DOHH2 (cell line): Measurements from ENCODE around the gene RNF150.

Experiments
- H3F3A ChIP-seq: fragments of 200-600 bp; sonication (generic), shearing (Covaris generic); 2 replicates; pipeline ENCODE4 v1.6.0; 2016; ENCODE audit warnings: antibody characterized with exemption, mild to moderate bottlenecking; ENCODE audit not compliant: control insufficient read depth, insufficient read depth
- H3K27ac ChIP-seq: fragments of 200-600 bp; sonication (generic); 2 replicates; pipeline ENCODE4 v1.5.1; 2014; ENCODE audit warnings: low read depth, mild to moderate bottlenecking, low read length, moderate library complexity
- H3K27me3 ChIP-seq: fragments of 200-600 bp; sonication (generic); 2 replicates; pipeline ENCODE4 v1.6.1; 2014; ENCODE audit warnings: mild to moderate bottlenecking, low read length, mixed read lengths; ENCODE audit not compliant: control insufficient read depth
- H3K36me3 ChIP-seq: fragments of 200-600 bp; sonication (generic); 2 replicates; pipeline ENCODE4 v1.6.1; 2014; ENCODE audit warnings: mild to moderate bottlenecking, low read length, moderate library complexity, mixed read lengths; ENCODE audit not compliant: control insufficient read depth
- H3K4me1 ChIP-seq: fragments of 200-600 bp; sonication (generic); 2 replicates; pipeline ENCODE4 v1.6.1; 2014; ENCODE audit warnings: mild to moderate bottlenecking, low read length, mixed read lengths; ENCODE audit not compliant: control insufficient read depth
- H3K4me2 ChIP-seq: fragments of 200-600 bp; sonication (generic); 2 replicates; pipeline ENCODE4 v1.6.0; 2014; ENCODE audit warnings: mild to moderate bottlenecking, low read length, moderate library complexity
- H3K4me3 ChIP-seq: fragments of 200-600 bp; sonication (generic); 2 replicates; pipeline ENCODE4 v1.5.1; 2014; ENCODE audit warnings: mild to moderate bottlenecking, low read length, mixed read lengths
- H3K79me2 ChIP-seq: fragments of 200-600 bp; sonication (generic); 2 replicates; pipeline ENCODE4 v1.6.1; 2014; ENCODE audit warnings: mild to moderate bottlenecking, low read length, mixed read lengths; ENCODE audit not compliant: control insufficient read depth
- H3K9me2 ChIP-seq: fragments of 200-600 bp; sonication (generic); replicated peaks from 2 replicates; pipeline ENCODE4 v1.6.1; 2014; ENCODE audit warnings: mild to moderate bottlenecking, low read length, mixed read lengths; ENCODE audit not compliant: control insufficient read depth
- H3K9me3 ChIP-seq: fragments of 200-600 bp; sonication (generic); 2 replicates; pipeline ENCODE4 v1.6.1; 2014; ENCODE audit warnings: antibody characterized with exemption, low read length, mixed read lengths; ENCODE audit not compliant: control insufficient read depth, insufficient read depth
- H4K20me1 ChIP-seq: fragments of 200-600 bp; sonication (generic); 2 replicates; pipeline ENCODE4 v1.6.0; 2014; ENCODE audit warnings: low read depth, mild to moderate bottlenecking, antibody characterized with exemption, low read length, moderate library complexity; ENCODE audit not compliant: control insufficient read depth, insufficient read depth
- EZH2phosphoT487 ChIP-seq: fragments of 200-600 bp; sonication (generic); IDR thresholded peaks from 2 replicates; pipeline ENCODE4 v1.6.1; 2017; ENCODE audit warnings: borderline replicate concordance, mild to moderate bottlenecking, antibody characterized with exemption, low read length, moderate library complexity, mixed read lengths
- TF ChIP-seq, protein P1 (sequence below): fragments of 200-600 bp; sonication (generic); IDR thresholded peaks from one replicate; pipeline ENCODE4 v1.5.1; 2014; ENCODE audit warnings: antibody characterized with exemption, mild to moderate bottlenecking, low read depth, low read length; ENCODE audit not compliant: poor library complexity, severe bottlenecking

RNF150 gene

DNA sequence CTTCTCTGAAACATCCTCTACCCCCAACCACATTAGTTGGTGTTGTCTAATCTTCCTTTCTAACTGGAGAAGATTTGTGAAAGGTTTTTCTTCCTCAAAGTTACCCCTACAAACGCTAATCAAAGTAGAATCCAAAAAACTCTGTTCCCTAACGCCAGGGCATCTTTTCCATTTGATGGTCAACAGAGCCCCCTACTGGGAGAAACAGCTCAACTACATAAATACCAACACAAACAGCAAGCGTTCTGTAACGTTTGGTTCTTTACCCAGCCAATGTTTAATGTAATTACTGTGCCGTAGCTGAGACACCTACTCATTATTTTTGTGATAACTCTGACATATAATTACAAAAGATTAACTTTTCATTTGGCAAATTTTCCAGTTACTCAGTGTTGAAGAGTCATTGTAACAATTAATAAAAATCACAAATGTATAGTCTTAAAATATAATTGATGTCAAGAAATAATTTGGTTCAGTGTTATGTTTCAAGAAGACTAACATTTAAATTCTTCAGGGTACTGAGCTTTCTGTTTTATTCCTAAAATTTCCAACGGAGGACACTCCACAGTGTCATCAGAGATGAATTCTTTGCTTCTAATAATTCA, 282.1 kb downstream of the RNF150 start:
- Histone ChIP-seq H3K27me3 (no peaks in the 10 kb centered on the region), H3K4me3 (no peak overlapping the region), H3K9me3 (no peaks in the 10 kb centered on the region), H3F3A (no peaks in the 10 kb centered on the region), H3K9me2 (no peaks in the 10 kb centered on the region), H3K27ac (no peak overlapping the region), H3K4me2 (no peak overlapping the region), H4K20me1 (no peaks in the 10 kb centered on the region), H3K79me2 (no peaks in the 10 kb centered on the region), H3K4me1 (peaks cover 9% of the 10 kb centered on the region), H3K36me3 (no peaks in the 10 kb centered on the region)
- no peak for TF ChIP-seq EZH2phosphoT487
- TF ChIP-seq, protein P1, sequence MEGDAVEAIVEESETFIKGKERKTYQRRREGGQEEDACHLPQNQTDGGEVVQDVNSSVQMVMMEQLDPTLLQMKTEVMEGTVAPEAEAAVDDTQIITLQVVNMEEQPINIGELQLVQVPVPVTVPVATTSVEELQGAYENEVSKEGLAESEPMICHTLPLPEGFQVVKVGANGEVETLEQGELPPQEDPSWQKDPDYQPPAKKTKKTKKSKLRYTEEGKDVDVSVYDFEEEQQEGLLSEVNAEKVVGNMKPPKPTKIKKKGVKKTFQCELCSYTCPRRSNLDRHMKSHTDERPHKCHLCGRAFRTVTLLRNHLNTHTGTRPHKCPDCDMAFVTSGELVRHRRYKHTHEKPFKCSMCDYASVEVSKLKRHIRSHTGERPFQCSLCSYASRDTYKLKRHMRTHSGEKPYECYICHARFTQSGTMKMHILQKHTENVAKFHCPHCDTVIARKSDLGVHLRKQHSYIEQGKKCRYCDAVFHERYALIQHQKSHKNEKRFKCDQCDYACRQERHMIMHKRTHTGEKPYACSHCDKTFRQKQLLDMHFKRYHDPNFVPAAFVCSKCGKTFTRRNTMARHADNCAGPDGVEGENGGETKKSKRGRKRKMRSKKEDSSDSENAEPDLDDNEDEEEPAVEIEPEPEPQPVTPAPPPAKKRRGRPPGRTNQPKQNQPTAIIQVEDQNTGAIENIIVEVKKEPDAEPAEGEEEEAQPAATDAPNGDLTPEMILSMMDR, result peak; percentile 88

DNA sequence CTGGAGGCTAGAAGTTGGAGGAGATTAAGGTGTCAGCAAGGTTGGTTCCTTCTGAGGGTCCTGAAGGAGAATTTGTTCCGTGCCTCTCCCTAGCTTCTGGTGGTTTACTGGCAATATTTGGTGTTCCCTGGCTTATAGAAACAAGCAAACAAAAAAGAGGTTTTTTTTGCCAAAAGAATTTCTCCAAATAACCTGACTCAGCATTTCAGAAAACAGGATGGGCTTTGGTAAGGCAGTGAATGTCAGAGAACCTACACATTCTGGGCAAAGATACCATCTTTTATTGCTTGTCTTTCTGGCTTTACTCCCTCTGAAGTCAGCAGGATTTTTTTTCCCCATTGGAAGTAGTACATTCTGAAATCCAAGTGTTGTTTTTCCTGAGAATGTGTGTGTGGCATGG, 283.7 kb downstream of the RNF150 start:
- TF ChIP-seq EZH2phosphoT487, result no peak
- TF ChIP-seq, protein P1, result no peak

DNA sequence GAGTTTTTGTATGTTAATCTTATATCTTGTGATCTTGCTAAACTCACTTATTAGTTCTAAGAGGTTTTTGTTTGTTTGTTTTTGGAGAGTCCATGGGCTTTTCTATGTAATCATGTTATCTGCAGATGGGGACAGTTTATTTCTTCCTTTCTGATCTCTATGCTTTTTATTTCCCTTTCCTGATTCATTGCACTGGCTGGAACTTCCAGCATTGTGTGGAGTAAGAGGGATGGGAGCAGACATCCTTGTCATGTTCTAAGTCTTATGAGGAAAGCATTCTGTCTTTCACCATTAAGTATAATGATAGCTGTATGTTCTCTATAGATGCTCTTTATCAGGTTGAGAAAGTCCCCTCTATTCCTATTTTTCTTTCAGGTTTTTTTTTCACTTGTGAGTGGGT, 286.5 kb downstream of the RNF150 start:
- no peaks in the 10 kb centered on the region for H3K9me2 ChIP-seq
- no peak overlapping the region for H3K4me2 ChIP-seq
- H3K27ac ChIP-seq, result no peak overlapping the region
- no peaks in the 10 kb centered on the region for H3F3A ChIP-seq
- H3K27me3 ChIP-seq, result no peaks in the 10 kb centered on the region
- H3K79me2 ChIP-seq, result no peaks in the 10 kb centered on the region
- H4K20me1 ChIP-seq, result no peaks in the 10 kb centered on the region
- peaks cover 6% of the 10 kb centered on the region for H3K4me1 ChIP-seq
- no peak for TF ChIP-seq EZH2phosphoT487
- TF ChIP-seq, protein P1, result no peak
- H3K4me3 ChIP-seq, result no peak overlapping the region
- H3K36me3 ChIP-seq, result no peaks in the 10 kb centered on the region
- H3K9me3 ChIP-seq, result no peaks in the 10 kb centered on the region

More for the DNA sequence above, 283.7 kb downstream of the RNF150 start:
- H3K27ac ChIP-seq, result no peak overlapping the region
- H3F3A ChIP-seq, result no peaks in the 10 kb centered on the region
- H3K4me3 ChIP-seq, result no peak overlapping the region
- H3K27me3 ChIP-seq, result no peaks in the 10 kb centered on the region
- no peaks in the 10 kb centered on the region for H3K9me3 ChIP-seq
- no peaks in the 10 kb centered on the region for H4K20me1 ChIP-seq
- H3K36me3 ChIP-seq, result no peaks in the 10 kb centered on the region
- peaks cover 6% of the 10 kb centered on the region for H3K4me1 ChIP-seq
- no peaks in the 10 kb centered on the region for H3K79me2 ChIP-seq
- no peak overlapping the region for H3K4me2 ChIP-seq
- no peaks in the 10 kb centered on the region for H3K9me2 ChIP-seq
